Fibroblast of lung (primary cell): ENCODE measurements around the gene BCAT1. TPM values are rescaled to one million over a fixed set of nuclear protein-coding genes. Genes with fewer than 3 reads are reported as not detected.
"Not testable (repeated sequence)": the region's sequence is repeated elsewhere in the genome, so short reads cannot be mapped to it uniquely, and the experiment has no call there.

Experiments
- DNase-seq, 2 donors: peaks; one replicate each; pipeline versions ENCODE4 v3.0.0 to v3.0.0-alpha.2; 2010; ENCODE audit warnings: low read depth in 2 of 2
- H2AFZ ChIP-seq: 2 replicates; pipeline ENCODE4 v1.5.1; 2012; ENCODE audit warnings: low read length, control low read depth, inconsistent platforms
- H3K27ac ChIP-seq: 2 replicates; pipeline ENCODE4 v1.5.1; 2011; ENCODE audit warnings: low read length, control low read depth; ENCODE audit not compliant: insufficient read depth
- H3K27me3 ChIP-seq: 2 replicates; pipeline ENCODE4 v1.5.1; 2011; ENCODE audit warnings: mild to moderate bottlenecking, low read length; ENCODE audit not compliant: control insufficient read depth, insufficient read depth
- H3K36me3 ChIP-seq: 2 replicates; pipeline ENCODE4 v1.5.1; 2011; ENCODE audit warnings: low read length; ENCODE audit not compliant: control insufficient read depth, insufficient read depth
- H3K4me1 ChIP-seq: 2 replicates; pipeline ENCODE4 v1.5.1; 2011; ENCODE audit warnings: low read length; ENCODE audit not compliant: control insufficient read depth, insufficient read depth; ENCODE audit errors: extremely low read depth
- H3K4me2 ChIP-seq: 2 replicates; pipeline ENCODE4 v1.5.1; 2011; ENCODE audit warnings: low read length, control low read depth; ENCODE audit not compliant: insufficient read depth; ENCODE audit errors: extremely low read depth
- H3K4me3 ChIP-seq, 4 experiments: fragments of 200-600 bp in 1 of 4; sonication (generic) in 1 of 4; replicated peaks in 1 of 4; 2 replicates each; pipeline ENCODE4 v1.5.1; 2011 to 2016; ENCODE audit warnings: low read length in 4 of 4, low read depth in 3 of 4, mild to moderate bottlenecking in 3 of 4, control low read depth in 2 of 4, inconsistent platforms in 1 of 4, mixed read lengths in 1 of 4; ENCODE audit not compliant: insufficient read depth in 1 of 4; ENCODE audit errors: control extremely low read depth in 1 of 4
- H3K79me2 ChIP-seq: 2 replicates; pipeline ENCODE4 v1.5.1; 2012; ENCODE audit warnings: mild to moderate bottlenecking, low read length, inconsistent platforms; ENCODE audit not compliant: control insufficient read depth, insufficient read depth
- H3K9ac ChIP-seq: 2 replicates; pipeline ENCODE4 v1.5.1; 2011; ENCODE audit warnings: mild to moderate bottlenecking, low read length, control low read depth; ENCODE audit not compliant: insufficient read depth
- H3K9me3 ChIP-seq: 2 replicates; pipeline ENCODE4 v1.5.1; 2012; ENCODE audit warnings: low read depth, low read length; ENCODE audit not compliant: control insufficient read depth, insufficient read depth
- H4K20me1 ChIP-seq: 2 replicates; pipeline ENCODE4 v1.5.1; 2011; ENCODE audit warnings: low read length; ENCODE audit not compliant: control insufficient read depth, insufficient read depth; ENCODE audit errors: extremely low read depth
- CTCF ChIP-seq, 2 donors: IDR thresholded peaks in 1 of 2; conservative IDR thresholded peaks in 1 of 2; 1 replicate in 1 of 2; 2 replicates in 1 of 2; pipeline ENCODE4 v1.5.1; 2011 to 2012; ENCODE audit warnings: low read length in 2 of 2, control low read depth in 1 of 2, inconsistent platforms in 1 of 2, low read depth in 1 of 2, mild to moderate bottlenecking in 1 of 2
- EZH2 ChIP-seq: IDR thresholded peaks from 2 replicates; pipeline ENCODE4 v1.5.1; 2012; ENCODE audit warnings: low read length, control low read depth, mild to moderate bottlenecking; ENCODE audit errors: missing control alignments
- polyA plus RNA-seq, 2 donors: library from polyadenylated mRNA; depleted of rRNA in 1 of 2; stranded (reverse) in 1 of 2; unstranded in 1 of 2; fragments of >200 nt; gene quantifications; 2 replicates each; pipeline ENCODE4 v1.2.1, GENCODE V29; 2011 to 2012; ENCODE audit warnings: missing spikeins in 1 of 2
- total RNA-seq: library from RNA; depleted of rRNA; stranded (reverse); fragments of >200 nt; gene quantifications from 2 replicates; pipeline ENCODE4 v1.2.1, GENCODE V29; 2014

The BCAT1 gene
- total and polyA plus RNA-seq, 2 donors (not counting 1 experiment from before 2014, with no cell fraction given), result 27.8 to 162 TPM

GRCh38 chr12:24815114-24815423 lies 133.8 kb downstream of the BCAT1 start:
- Histone ChIP-seq H3K27me3 (no peaks in the 10 kb centered on the region), H4K20me1 (no peaks in the 10 kb centered on the region), H3K4me2 (no peak overlapping the region), H3K9ac (no peak overlapping the region), H2AFZ (no peak overlapping the region), H3K9me3 (no peaks in the 10 kb centered on the region), H3K27ac (no peak overlapping the region), H3K4me3 (no peak overlapping the region), H3K4me1 (no peaks in the 10 kb centered on the region), H3K79me2 (no peaks in the 10 kb centered on the region), H3K36me3 (peaks cover 4% of the 10 kb centered on the region)
- TF ChIP-seq CTCF (conservative IDR thresholded peaks at IDR 0.05 in 1 of 2, IDR thresholded peaks at IDR 0.05 in 1 of 2; ENCODE audit: low read depth in 1 of 2, low read length in 2 of 2), result no peak
- no peak for DNase-seq

DNA sequence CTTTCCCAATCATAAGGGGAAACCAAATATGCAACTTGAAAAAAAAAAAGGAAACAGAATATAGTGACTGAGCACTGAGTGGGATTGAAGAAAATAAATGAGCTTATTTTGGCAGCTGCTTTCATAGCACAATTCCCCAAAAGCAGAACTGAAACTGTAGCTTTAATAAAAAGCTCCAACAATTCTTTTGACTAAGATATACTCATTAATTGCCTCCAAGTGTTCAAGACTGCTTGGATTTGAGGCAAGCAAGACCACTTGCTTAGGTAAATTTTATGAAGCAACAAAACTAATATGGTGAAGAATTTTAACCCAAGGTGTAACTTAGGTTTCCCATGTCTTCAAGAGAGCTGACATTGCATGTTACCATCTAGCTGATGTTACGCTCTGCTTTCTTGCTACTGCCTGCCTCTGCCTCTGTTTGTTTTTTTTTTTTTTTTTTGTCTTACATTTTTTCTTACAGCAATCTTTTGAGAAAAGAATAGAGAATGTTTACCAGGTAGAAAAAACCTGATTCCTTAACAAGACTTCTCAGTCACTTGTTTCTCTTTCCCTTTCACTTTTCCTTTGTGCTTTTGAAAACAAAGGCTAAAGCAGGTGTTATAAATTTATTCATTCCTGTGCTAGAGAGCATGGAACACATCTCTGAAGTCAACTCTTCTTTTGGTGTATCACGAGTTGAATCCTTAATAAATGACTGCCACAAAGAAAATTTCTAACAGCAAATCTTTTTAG lies 134.4 kb downstream of the BCAT1 start:
- H3K36me3 ChIP-seq, result peaks cover 4% of the 10 kb centered on the region

GRCh38 chr12:24810378-24810777 lies 138.5 kb downstream of the BCAT1 start:
- H4K20me1 ChIP-seq, result no peaks in the 10 kb centered on the region
- H3K27ac ChIP-seq, result no peak overlapping the region
- H3K36me3 ChIP-seq, result no peaks in the 10 kb centered on the region
- TF ChIP-seq CTCF (conservative IDR thresholded peaks at IDR 0.05 in 1 of 2, IDR thresholded peaks at IDR 0.05 in 1 of 2; ENCODE audit: low read depth in 1 of 2, low read length in 2 of 2) (no peak), EZH2 (no peak)
- no peak overlapping the region for H3K4me2 ChIP-seq
- no peaks in the 10 kb centered on the region for H3K9me3 ChIP-seq
- H3K4me1 ChIP-seq, result no peaks in the 10 kb centered on the region
- no peaks in the 10 kb centered on the region for H3K79me2 ChIP-seq
- H3K9ac ChIP-seq, result no peak overlapping the region
- no peaks in the 10 kb centered on the region for H3K27me3 ChIP-seq
- no peak overlapping the region for H3K4me3 ChIP-seq
- no peak overlapping the region for H2AFZ ChIP-seq
- DNase-seq, result no peak

More for the DNA sequence above, 134.4 kb downstream of the BCAT1 start:
- no peak overlapping the region for H3K4me3 ChIP-seq
- H3K79me2 ChIP-seq, result no peaks in the 10 kb centered on the region
- no peak overlapping the region for H3K9ac ChIP-seq
- no peaks in the 10 kb centered on the region for H4K20me1 ChIP-seq
- no peaks in the 10 kb centered on the region for H3K4me1 ChIP-seq
- H2AFZ ChIP-seq, result no peak overlapping the region
- no peak overlapping the region for H3K4me2 ChIP-seq
- no peak overlapping the region for H3K27ac ChIP-seq
- H3K9me3 ChIP-seq, result no peaks in the 10 kb centered on the region
- DNase-seq, result no peak
- no peak for TF ChIP-seq CTCF (conservative IDR thresholded peaks at IDR 0.05 in 1 of 2, IDR thresholded peaks at IDR 0.05 in 1 of 2; ENCODE audit: low read depth in 1 of 2, low read length in 2 of 2)
- TF ChIP-seq EZH2, result no peak
- H3K27me3 ChIP-seq, result no peaks in the 10 kb centered on the region

DNA sequence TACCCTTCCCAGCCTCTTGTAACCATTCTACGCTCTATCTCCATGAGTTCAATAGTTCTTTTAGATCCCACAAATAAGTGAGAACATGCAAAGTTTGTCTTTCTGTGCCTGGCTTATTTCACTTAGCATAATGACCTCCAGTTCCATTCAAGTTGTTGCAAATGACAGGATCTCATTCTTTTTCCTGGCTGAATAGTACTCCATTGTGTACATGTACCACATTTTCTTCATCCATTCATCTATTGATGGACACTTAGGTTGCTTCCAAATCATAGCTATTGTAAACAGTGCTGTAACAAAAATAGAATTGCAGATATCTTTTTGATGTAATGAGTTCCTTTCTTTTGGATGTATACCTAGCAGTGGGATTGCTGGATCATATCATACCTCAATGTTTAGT lies 139.6 kb downstream of the BCAT1 start:
- not testable (repeated sequence) for H3K36me3 ChIP-seq, H3K9me3 ChIP-seq, H3K27me3 ChIP-seq, H3K9ac ChIP-seq, H2AFZ ChIP-seq, H3K4me2 ChIP-seq, H4K20me1 ChIP-seq, H3K4me3 ChIP-seq, DNase-seq, H3K4me1 ChIP-seq, H3K79me2 ChIP-seq, H3K27ac ChIP-seq
